Esophagus muscularis mucosa (tissue), 4 donors: ENCODE data around the gene BTBD17. TPM values are rescaled to one million over a fixed set of nuclear protein-coding genes. Genes with fewer than 3 reads are reported as not detected.

Experiments used
- DNase-seq: peaks from one replicate; pipeline ENCODE4 v3.0.0-alpha.2; 2017; ENCODE audit errors: extremely low spot score
- H3K27ac ChIP-seq, 4 donors: fragments of 200-600 bp; sonication (generic); replicated peaks in 1 of 4; 1 replicate in 3 of 4; 2 replicates in 1 of 4; pipeline ENCODE4 v1.5.1; 2016 to 2019; ENCODE audit warnings: mild to moderate bottlenecking in 1 of 4
- H3K27me3 ChIP-seq, 4 donors: fragments of 200-600 bp; sonication (generic); one replicate each; pipeline versions ENCODE4 v1.5.1 to v1.6.0; 2016 to 2019
- H3K36me3 ChIP-seq, 4 donors: fragments of 200-600 bp; sonication (generic); one replicate each; pipeline ENCODE4 v1.5.1; 2016 to 2019
- H3K4me1 ChIP-seq, 4 donors: fragments of 200-600 bp; sonication (generic); one replicate each; pipeline ENCODE4 v1.5.1; 2016 to 2019
- H3K4me3 ChIP-seq, 4 donors: fragments of 200-600 bp; sonication (generic); 1 replicate in 2 of 4; 2 replicates in 2 of 4; pipeline ENCODE4 v1.5.1; 2016 to 2019; ENCODE audit warnings: mild to moderate bottlenecking in 4 of 4, moderate library complexity in 1 of 4
- H3K9me3 ChIP-seq, 4 donors: fragments of 200-600 bp; sonication (generic); 1 replicate in 3 of 4; 2 replicates in 1 of 4; pipeline ENCODE4 v1.5.1; 2016 to 2019
- CTCF ChIP-seq, 3 experiments: fragments of 200-600 bp in 2 of 3; fragments of 450-650 bp in 1 of 3; sonication (generic) in 2 of 3; IDR thresholded peaks; one replicate each; pipeline ENCODE4 v1.5.1; 2017 to 2019; ENCODE audit warnings: antibody characterized with exemption in 3 of 3, mild to moderate bottlenecking in 2 of 3, moderate library complexity in 1 of 3
- EP300 ChIP-seq: sonication (generic); formaldehyde crosslinking; IDR thresholded peaks from one replicate; pipeline ENCODE4 v1.6.1; 2017; ENCODE audit warnings: antibody characterized with exemption
- POLR2A ChIP-seq: fragments of 450-650 bp; IDR thresholded peaks from one replicate; pipeline ENCODE4 v1.6.1; 2017; ENCODE audit warnings: antibody characterized with exemption, moderate library complexity, mild to moderate bottlenecking, low read depth
- POLR2AphosphoS5 ChIP-seq, 2 donors: sonication (generic); formaldehyde crosslinking; IDR thresholded peaks; one replicate each; pipeline ENCODE4 v1.6.1; 2017; ENCODE audit warnings: antibody characterized with exemption in 2 of 2
- WGBS: methylation state at CpG from one replicate; pipeline ENCODE4 v1.1.5; 2018; 5-methylcytosine and 5-hydroxymethylcytosine counted together
- intact Hi-C: fragments of 100-400 bp; cut with DNase I; formaldehyde crosslinking; loops from one replicate; pipeline ENCODE4 v1.15.1; 2023
- total RNA-seq, 4 donors: library from RNA; depleted of rRNA; stranded (reverse); fragments of >200 nt; gene quantifications; one replicate each; pipeline versions ENCODE4 v1.1.0 to v1.2.1, GENCODE V29; 2016

The BTBD17 gene
- total RNA-seq, 4 donors from 2014 or later: 0.17 TPM; not detected in 3

GRCh38 chr17:74342224-74342623, 19.4 kb downstream of the BTBD17 start:
- Histone ChIP-seq H3K27me3 (peaks cover 0 to 80% (median 0%) of the 10 kb centered on the region in 4 donors), H3K4me1 (no peaks in the 10 kb centered on the region), H3K9me3 (no peaks in the 10 kb centered on the region), H3K27ac (no peak overlapping the region), H3K36me3 (no peaks in the 10 kb centered on the region), H3K4me3 (no peak overlapping the region)
- DNase-seq: no peak
- intact Hi-C loops: no loop called here
- TF ChIP-seq EP300 (no peak), CTCF (IDR thresholded peaks at IDR 0.05) (no peak), POLR2AphosphoS5 (IDR thresholded peaks at IDR 0.05) (no peak), POLR2A (no peak)
- 80% methylated on average over 10 of the region's 10 CpGs for WGBS

- Histone ChIP-seq H3K27me3 (peaks cover 0 to 89% (median 0%) of the 10 kb centered on the region in 4 donors), H3K4me1 (no peaks in the 10 kb centered on the region), H3K4me3 (no peak overlapping the region), H3K9me3 (no peaks in the 10 kb centered on the region), H3K27ac (no peak overlapping the region), H3K36me3 (no peaks in the 10 kb centered on the region)
- 71% methylated on average over 13 of the region's 13 CpGs for WGBS
- DNase-seq: no peak
- intact Hi-C loops: no loop called here
- TF ChIP-seq CTCF (IDR thresholded peaks at IDR 0.05): no peak
Measured at GRCh38 chr17:74340470-74341023, 21.1 kb downstream of the BTBD17 start.

GRCh38 chr17:74339537-74340195, 22.0 kb downstream of the BTBD17 start:
- Histone ChIP-seq H3K4me3 (no peak overlapping the region), H3K27ac (no peak overlapping the region), H3K27me3 (peaks cover 0 to 89% (median 0%) of the 10 kb centered on the region in 4 donors), H3K4me1 (no peaks in the 10 kb centered on the region), H3K36me3 (no peaks in the 10 kb centered on the region), H3K9me3 (peaks cover 0 to 3% (median under 1%) of the 10 kb centered on the region in 4 donors)
- TF ChIP-seq EP300 (no peak), POLR2A (no peak), CTCF (IDR thresholded peaks at IDR 0.05) (no peak), POLR2AphosphoS5 (IDR thresholded peaks at IDR 0.05) (no peak)
- intact Hi-C loops: no loop called here
- DNase-seq: no peak
- WGBS: 72% methylated on average over 10 of the region's 19 CpGs

GRCh38 chr17:74337834-74338500, 23.7 kb downstream of the BTBD17 start:
- Histone ChIP-seq H3K4me3 (no peak overlapping the region), H3K4me1 (no peaks in the 10 kb centered on the region), H3K36me3 (no peaks in the 10 kb centered on the region), H3K9me3 (peaks cover 0 to 12% (median 9%) of the 10 kb centered on the region in 4 donors), H3K27me3 (peaks cover 0 to 80% (median 0%) of the 10 kb centered on the region in 4 donors), H3K27ac (no peak overlapping the region)
- DNase-seq: no peak
- 74% methylated on average over 9 of the region's 12 CpGs for WGBS
- TF ChIP-seq EP300 (no peak), POLR2AphosphoS5 (IDR thresholded peaks at IDR 0.05) (no peak), POLR2A (no peak), CTCF (IDR thresholded peaks at IDR 0.05) (no peak)
- intact Hi-C loops: no loop called here
